ENCODE results near the gene TCHHL1. TPM values are rescaled to one million over a fixed set of nuclear protein-coding genes. Genes with fewer than 3 reads are reported as not detected.

Gene TCHHL1
- total and polyA plus RNA-seq, 2 of the 13 experiments (the other 11 are each of a cell fraction or from before 2014, with no cell fraction given) = not detected

DNA sequence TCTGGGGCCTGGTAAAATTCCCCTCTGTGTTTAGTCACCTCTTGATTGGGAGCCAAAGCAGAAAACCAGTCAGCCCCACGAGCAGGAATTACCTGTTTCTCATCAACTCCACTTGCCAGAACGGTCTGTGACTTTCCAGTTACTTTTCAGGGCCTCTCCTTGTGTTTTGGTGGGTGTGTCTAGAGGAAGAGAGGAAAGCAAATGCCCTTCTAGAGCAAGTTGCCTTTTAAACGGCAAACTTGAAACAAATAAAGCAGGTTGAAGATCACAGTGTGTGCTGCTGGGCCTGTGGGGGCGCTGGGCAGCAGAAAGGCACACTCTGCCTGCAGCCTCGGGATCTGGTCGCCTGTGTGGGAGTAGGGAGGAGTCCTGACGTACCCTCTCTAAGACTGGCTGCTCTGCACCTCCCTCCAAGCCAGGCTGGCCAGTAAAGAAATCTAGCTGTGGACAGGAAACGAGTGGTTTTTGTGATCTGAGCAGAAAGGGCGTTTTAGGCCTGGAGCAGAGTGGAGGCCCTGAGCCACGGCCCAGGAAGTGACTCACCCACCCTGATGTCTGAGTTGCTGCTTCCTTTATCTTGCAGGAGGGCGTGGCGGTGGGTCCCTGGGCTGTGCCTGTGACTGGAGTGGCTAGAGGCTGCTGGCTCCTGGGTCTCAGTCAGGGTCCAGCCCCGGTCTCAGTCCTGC, 41.0 kb downstream of the TCHHL1 start (continued):
- no peak; the same call in 1 of the 2 replicates for TF ChIP-seq ATF7-NPFF (CRISPR knock-in tag; IDR thresholded peaks at IDR 0.05; ENCODE audit: low read depth)
- TF ChIP-seq JDP2 (CRISPR knock-in tag; IDR thresholded peaks at IDR 0.05; ENCODE audit: borderline replicate concordance) = no peak
- peak; percentile 33; the same call in 1 of the 2 replicates for TF ChIP-seq HDAC2 (CRISPR knock-in tag; IDR thresholded peaks at IDR 0.05)
- no peak; the same call in 1 of the 2 replicates for TF ChIP-seq EHMT2 (IDR thresholded peaks at IDR 0.05; ENCODE audit: borderline replicate concordance, low read depth, low read length)
- TF ChIP-seq ZNF781 (CRISPR knock-in tag; IDR thresholded peaks at IDR 0.05; ENCODE audit: borderline replicate concordance, not compliant biosample characterization) = no peak
- no peak for TF ChIP-seq ZNF44 (CRISPR knock-in tag; IDR thresholded peaks at IDR 0.05)
- TF ChIP-seq ZNF326 (CRISPR knock-in tag; IDR thresholded peaks at IDR 0.05; ENCODE audit: borderline replicate concordance) = no peak
- no peak for TF ChIP-seq GMEB2 (CRISPR knock-in tag; IDR thresholded peaks at IDR 0.05; ENCODE audit: low read depth)
- no peak for TF ChIP-seq ATM (IDR thresholded peaks at IDR 0.05; ENCODE audit: borderline replicate concordance)
- TF ChIP-seq, protein P1, sequence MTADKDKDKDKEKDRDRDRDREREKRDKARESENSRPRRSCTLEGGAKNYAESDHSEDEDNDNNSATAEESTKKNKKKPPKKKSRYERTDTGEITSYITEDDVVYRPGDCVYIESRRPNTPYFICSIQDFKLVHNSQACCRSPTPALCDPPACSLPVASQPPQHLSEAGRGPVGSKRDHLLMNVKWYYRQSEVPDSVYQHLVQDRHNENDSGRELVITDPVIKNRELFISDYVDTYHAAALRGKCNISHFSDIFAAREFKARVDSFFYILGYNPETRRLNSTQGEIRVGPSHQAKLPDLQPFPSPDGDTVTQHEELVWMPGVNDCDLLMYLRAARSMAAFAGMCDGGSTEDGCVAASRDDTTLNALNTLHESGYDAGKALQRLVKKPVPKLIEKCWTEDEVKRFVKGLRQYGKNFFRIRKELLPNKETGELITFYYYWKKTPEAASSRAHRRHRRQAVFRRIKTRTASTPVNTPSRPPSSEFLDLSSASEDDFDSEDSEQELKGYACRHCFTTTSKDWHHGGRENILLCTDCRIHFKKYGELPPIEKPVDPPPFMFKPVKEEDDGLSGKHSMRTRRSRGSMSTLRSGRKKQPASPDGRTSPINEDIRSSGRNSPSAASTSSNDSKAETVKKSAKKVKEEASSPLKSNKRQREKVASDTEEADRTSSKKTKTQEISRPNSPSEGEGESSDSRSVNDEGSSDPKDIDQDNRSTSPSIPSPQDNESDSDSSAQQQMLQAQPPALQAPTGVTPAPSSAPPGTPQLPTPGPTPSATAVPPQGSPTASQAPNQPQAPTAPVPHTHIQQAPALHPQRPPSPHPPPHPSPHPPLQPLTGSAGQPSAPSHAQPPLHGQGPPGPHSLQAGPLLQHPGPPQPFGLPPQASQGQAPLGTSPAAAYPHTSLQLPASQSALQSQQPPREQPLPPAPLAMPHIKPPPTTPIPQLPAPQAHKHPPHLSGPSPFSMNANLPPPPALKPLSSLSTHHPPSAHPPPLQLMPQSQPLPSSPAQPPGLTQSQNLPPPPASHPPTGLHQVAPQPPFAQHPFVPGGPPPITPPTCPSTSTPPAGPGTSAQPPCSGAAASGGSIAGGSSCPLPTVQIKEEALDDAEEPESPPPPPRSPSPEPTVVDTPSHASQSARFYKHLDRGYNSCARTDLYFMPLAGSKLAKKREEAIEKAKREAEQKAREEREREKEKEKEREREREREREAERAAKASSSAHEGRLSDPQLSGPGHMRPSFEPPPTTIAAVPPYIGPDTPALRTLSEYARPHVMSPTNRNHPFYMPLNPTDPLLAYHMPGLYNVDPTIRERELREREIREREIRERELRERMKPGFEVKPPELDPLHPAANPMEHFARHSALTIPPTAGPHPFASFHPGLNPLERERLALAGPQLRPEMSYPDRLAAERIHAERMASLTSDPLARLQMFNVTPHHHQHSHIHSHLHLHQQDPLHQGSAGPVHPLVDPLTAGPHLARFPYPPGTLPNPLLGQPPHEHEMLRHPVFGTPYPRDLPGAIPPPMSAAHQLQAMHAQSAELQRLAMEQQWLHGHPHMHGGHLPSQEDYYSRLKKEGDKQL (CRISPR knock-in tag; IDR thresholded peaks at IDR 0.05; ENCODE audit: low read depth) = no peak
- no peak for TF ChIP-seq TBP (CRISPR knock-in tag; IDR thresholded peaks at IDR 0.05)
- TF ChIP-seq SP2 (CRISPR knock-in tag; IDR thresholded peaks at IDR 0.05) = no peak; the same call in 1 of the 2 replicates
- TF ChIP-seq TCF7 (IDR thresholded peaks at IDR 0.05; ENCODE audit: low read depth) = no peak

Measured in HepG2 (cell line).